ENCODE data around the gene TESK2.
A peak's percentile ranks its signal among the peaks of the same experiment; 100 is the strongest.

Gene TESK2

GRCh38 chr1:45373573-45373972 lies 117.4 kb downstream of the TESK2 start:
- no peak for DNase-seq

- DNase-seq, result peak; percentile 15
Measured at GRCh38 chr1:45370575-45370974, 120.4 kb downstream of the TESK2 start.

GRCh38 chr1:45365051-45365450 lies 125.9 kb downstream of the TESK2 start:
- DNase-seq, result peak; percentile 17

- DNase-seq, result no peak
Measured at GRCh38 chr1:45364294-45364693, 126.7 kb downstream of the TESK2 start.

- peak; percentile 43 for DNase-seq
Measured at GRCh38 chr1:45360981-45361380, 130.0 kb downstream of the TESK2 start.

GRCh38 chr1:45359882-45360513 lies 131.0 kb downstream of the TESK2 start:
- DNase-seq, result peak; percentile 70

- no peak for DNase-seq
Measured at GRCh38 chr1:45356186-45356585, 134.8 kb downstream of the TESK2 start.

GRCh38 chr1:45355683-45356082 lies 135.3 kb downstream of the TESK2 start:
- DNase-seq, result no peak

GRCh38 chr1:45354838-45355237 lies 136.1 kb downstream of the TESK2 start:
- no peak for DNase-seq

GRCh38 chr1:45353685-45354084 lies 137.3 kb downstream of the TESK2 start:
- DNase-seq, result peak; percentile 38

- DNase-seq, result no peak
Measured at GRCh38 chr1:45351508-45351907, 139.5 kb downstream of the TESK2 start.

GRCh38 chr1:45348966-45349677 lies 141.8 kb downstream of the TESK2 start:
- DNase-seq, result no peak

GRCh38 chr1:45348609-45348965 lies 142.4 kb downstream of the TESK2 start:
- no peak for DNase-seq

GRCh38 chr1:45348020-45348419 lies 142.9 kb downstream of the TESK2 start:
- DNase-seq, result no peak

GRCh38 chr1:45346473-45346872 lies 144.5 kb downstream of the TESK2 start:
- no peak for DNase-seq

GRCh38 chr1:45345014-45345413 lies 145.9 kb downstream of the TESK2 start:
- no peak for DNase-seq

- no peak for DNase-seq
Measured at GRCh38 chr1:45344499-45344898, 146.5 kb downstream of the TESK2 start.

- peak; percentile 46 for DNase-seq
Measured at GRCh38 chr1:45340816-45341466, 150.0 kb downstream of the TESK2 start.

- DNase-seq, result peak; percentile 92
Measured at GRCh38 chr1:45339789-45340558, 151.0 kb downstream of the TESK2 start, which contains the start of the genes MUTYH and TOE1. TSS of gene MUTYH (minus strand) at chr1:45340440. CDS start at chr1:45334505, 5,935 bp downstream. TSS of gene TOE1 (plus strand) at chr1:45340170. CDS start at chr1:45340253, 83 bp downstream.

GRCh38 chr1:45337630-45338325 lies 153.2 kb downstream of the TESK2 start:
- no peak for DNase-seq

- DNase-seq, result no peak
Measured at GRCh38 chr1:45335855-45336324, 155.1 kb downstream of the TESK2 start.

Data from MV-4-11 (cell line).